GM12878 (cell line): ENCODE data around the gene FGFR2. TPM values are rescaled to one million over a fixed set of nuclear protein-coding genes. Genes with fewer than 3 reads are reported as not detected.

Source experiments
- ATAC-seq: fragments of 200-7000 bp; cut with Tn5 transposase; 3 replicates; pipeline ENCODE4 v1.9.1; 2020; ENCODE audit warnings: mild to moderate bottlenecking, moderate library complexity
- BruUV-seq: library from RNA; stranded (reverse); fragments of 400-500 nt; replicated peaks from 2 replicates; lab custom pipeline; 2021; lab: Mats Ljungman, UMichigan
- CTCF ChIA-PET: fragments of 300-600 bp; sonication (Branson Sonifier 250); formaldehyde crosslinking; extraction: SDS; loops from one replicate; lab custom pipeline; 2021; ENCODE audit warnings: inconsistent platforms; lab: Yijun Ruan, JAX
- POLR2A ChIA-PET: fragments of 350-600 bp; formaldehyde crosslinking; extraction: SDS; loops from one replicate; lab custom pipeline; 2021; ENCODE audit warnings: inconsistent platforms; lab: Charles Lee
- RAD21 ChIA-PET: fragments of 300-600 bp; sonication (Branson Sonifier 250); formaldehyde crosslinking; loops from one replicate; lab custom pipeline; 2023; ENCODE audit warnings: antibody characterized with exemption; ENCODE audit not compliant: unreplicated experiment; lab: Charles Lee
- SMC1A ChIA-PET: fragments of 300-600 bp; sonication (Branson Sonifier 250); formaldehyde crosslinking; loops from one replicate; lab custom pipeline; 2023; ENCODE audit not compliant: unreplicated experiment, uncharacterized antibody; lab: Charles Lee
- DNase-seq: peaks from one replicate; pipeline ENCODE4 v3.0.0-alpha.2; 2011; ENCODE audit warnings: low read depth, low spot score
- FAIRE-seq: peaks from 3 replicates; lab custom pipeline; 2011; peaks lifted over from hg19 to GRCh38; lab: Jason Lieb, UNC
- H2AFZ ChIP-seq: 2 replicates; pipeline ENCODE4 v1.6.0; 2011; ENCODE audit warnings: low read depth, low read length, control low read depth; ENCODE audit not compliant: control insufficient read depth
- H3K27ac ChIP-seq: 2 replicates; pipeline ENCODE4 v1.5.1; 2011; ENCODE audit warnings: control low read depth; ENCODE audit not compliant: control insufficient read depth, insufficient read depth
- H3K27me3 ChIP-seq, 2 experiments: replicated peaks in 1 of 2; 2 replicates each; pipeline versions ENCODE4 v1.6.0 to v1.6.1; 2011; ENCODE audit warnings: low read length in 1 of 2; ENCODE audit not compliant: control insufficient read depth in 2 of 2, insufficient read depth in 2 of 2
- H3K36me3 ChIP-seq, 2 experiments: 2 replicates each; pipeline ENCODE4 v1.5.1; 2011; ENCODE audit warnings: low read length in 1 of 2; ENCODE audit not compliant: control insufficient read depth in 2 of 2, insufficient read depth in 2 of 2
- H3K4me1 ChIP-seq: 2 replicates; pipeline ENCODE4 v1.6.1; 2011; ENCODE audit warnings: mild to moderate bottlenecking, low read length, moderate library complexity, mixed read lengths; ENCODE audit not compliant: control insufficient read depth, insufficient read depth
- H3K4me2 ChIP-seq: 2 replicates; pipeline ENCODE4 v1.6.0; 2011; ENCODE audit warnings: control low read depth; ENCODE audit not compliant: control insufficient read depth, insufficient read depth
- H3K4me3 ChIP-seq: fragments of 200-600 bp; sonication (generic); 2 replicates; pipeline ENCODE4 v1.5.1; 2016
- H3K79me2 ChIP-seq: 2 replicates; pipeline ENCODE4 v1.6.0; 2011; ENCODE audit warnings: low read length; ENCODE audit not compliant: control insufficient read depth, insufficient read depth
- H3K9ac ChIP-seq: 2 replicates; pipeline ENCODE4 v1.8.0; 2011; ENCODE audit warnings: low read length, control low read depth, mixed read lengths; ENCODE audit not compliant: control insufficient read depth, insufficient read depth
- H3K9me3 ChIP-seq: replicated peaks from 3 replicates; pipeline ENCODE4 v1.5.1; 2011; ENCODE audit warnings: mild to moderate bottlenecking, low read length; ENCODE audit not compliant: control insufficient read depth, insufficient read depth
- H4K20me1 ChIP-seq: 2 replicates; pipeline ENCODE4 v1.6.0; 2011; ENCODE audit not compliant: control insufficient read depth, insufficient read depth
- IRF4 ChIP-seq: IDR thresholded peaks from 2 replicates; pipeline ENCODE4 v1.6.1; 2011; ENCODE audit warnings: low read depth, low read length
- RFX5 ChIP-seq: IDR thresholded peaks from 2 replicates; pipeline ENCODE4 v1.6.1; 2011; ENCODE audit warnings: low read depth, low read length, improper control_type of control experiment
- SMAD5 ChIP-seq: IDR thresholded peaks from 2 replicates; pipeline ENCODE4 v1.6.1; 2016; ENCODE audit warnings: antibody characterized with exemption, low read depth
- STAT1 ChIP-seq: fragments of 450-650 bp; conservative IDR thresholded peaks from 2 replicates; pipeline ENCODE4 v1.6.1; 2014; ENCODE audit warnings: antibody characterized with exemption, mild to moderate bottlenecking
- YY1 ChIP-seq: IDR thresholded peaks from 2 replicates; pipeline ENCODE4 v1.6.1; 2011; ENCODE audit warnings: low read depth, mild to moderate bottlenecking, low read length
- WGBS: methylation state at CpG from one replicate; pipeline ENCODE4 v1.1.6; 2016; ENCODE audit warnings: low lambda C conversion rate; ENCODE audit not compliant: insufficient replicate concordance, insufficient coverage; ENCODE audit errors: missing lambda C conversion rate; 5-methylcytosine and 5-hydroxymethylcytosine counted together
- in situ Hi-C: fragments of 300-500 bp; cut with MboI; formaldehyde crosslinking; loops from 9 replicates; pipeline ENCODE4 v1.14.3; 2018; ENCODE audit warnings: mixed read lengths
- intact Hi-C: fragments of 100-400 bp; cut with micrococcal nuclease; formaldehyde crosslinking; loops from one replicate; pipeline ENCODE4 v1.14.2; 2022; ENCODE audit not compliant: unreplicated experiment
- polyA plus RNA-seq, 11 experiments: library from polyadenylated mRNA; depleted of rRNA in 4 of 11; unstranded in 6 of 11; stranded (reverse) in 5 of 11; fragments of >200 nt; fragmentation: Nextera tagmentation in 4 of 11; fragmentation: Illumina TruSeq in 1 of 11; extraction: Ambion mirVana in 4 of 11; extraction: Trizol in 1 of 11; gene quantifications; 1 replicate in 1 of 11; 2 replicates in 10 of 11; pipeline versions ENCODE4 v1.2.1 to v1.2.3, GENCODE V29; 2011 to 2016; ENCODE audit warnings: inconsistent platforms in 2 of 11, missing spikeins in 2 of 11, low read depth in 1 of 11
- total RNA-seq, 4 experiments: library from RNA; depleted of rRNA in 3 of 4; stranded (reverse); fragments of >200 nt in 3 of 4; fragmentation: Illumina TruSeq in 1 of 4; extraction: Trizol in 1 of 4; gene quantifications; 2 replicates each; pipeline versions ENCODE4 v1.2.1 to v1.2.3, GENCODE V29; 2013 to 2021
- TF ChIP-seq, protein P1 (sequence below): fragments of 450-650 bp; IDR thresholded peaks from 2 replicates; pipeline ENCODE4 v1.6.1; 2016; ENCODE audit warnings: mild to moderate bottlenecking, moderate library complexity, borderline replicate concordance
- TF ChIP-seq, protein P2 (sequence below): fragments of 450-650 bp; IDR thresholded peaks from 2 replicates; pipeline ENCODE4 v1.6.1; 2016; ENCODE audit warnings: mild to moderate bottlenecking

The FGFR2 gene
- total and polyA plus RNA-seq, 10 of the 15 experiments (the other 5 are each of a cell fraction or from before 2014, with no cell fraction given): 0.04 to 0.15 TPM; not detected in 8

DNA sequence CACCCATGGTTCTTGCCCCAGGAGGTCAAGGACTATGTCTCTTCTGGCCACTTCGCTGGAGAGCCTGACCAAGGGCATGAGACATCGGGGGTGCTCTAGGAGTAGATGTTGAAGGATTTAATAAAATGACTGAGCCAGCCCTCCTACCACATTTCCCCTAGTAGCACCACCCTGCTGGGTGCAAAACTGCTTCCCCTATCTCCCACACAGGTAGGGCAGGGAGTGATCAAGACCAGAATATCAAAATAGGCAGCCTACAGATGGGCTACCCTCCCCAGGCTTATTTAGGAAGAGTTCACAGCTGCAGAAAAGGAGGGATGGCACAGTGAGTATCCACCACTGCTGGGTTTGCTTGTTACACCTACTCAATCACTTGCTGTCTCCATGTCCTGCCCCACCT is 103.9 kb downstream of the FGFR2 start (continued):
- TF ChIP-seq, protein P1, sequence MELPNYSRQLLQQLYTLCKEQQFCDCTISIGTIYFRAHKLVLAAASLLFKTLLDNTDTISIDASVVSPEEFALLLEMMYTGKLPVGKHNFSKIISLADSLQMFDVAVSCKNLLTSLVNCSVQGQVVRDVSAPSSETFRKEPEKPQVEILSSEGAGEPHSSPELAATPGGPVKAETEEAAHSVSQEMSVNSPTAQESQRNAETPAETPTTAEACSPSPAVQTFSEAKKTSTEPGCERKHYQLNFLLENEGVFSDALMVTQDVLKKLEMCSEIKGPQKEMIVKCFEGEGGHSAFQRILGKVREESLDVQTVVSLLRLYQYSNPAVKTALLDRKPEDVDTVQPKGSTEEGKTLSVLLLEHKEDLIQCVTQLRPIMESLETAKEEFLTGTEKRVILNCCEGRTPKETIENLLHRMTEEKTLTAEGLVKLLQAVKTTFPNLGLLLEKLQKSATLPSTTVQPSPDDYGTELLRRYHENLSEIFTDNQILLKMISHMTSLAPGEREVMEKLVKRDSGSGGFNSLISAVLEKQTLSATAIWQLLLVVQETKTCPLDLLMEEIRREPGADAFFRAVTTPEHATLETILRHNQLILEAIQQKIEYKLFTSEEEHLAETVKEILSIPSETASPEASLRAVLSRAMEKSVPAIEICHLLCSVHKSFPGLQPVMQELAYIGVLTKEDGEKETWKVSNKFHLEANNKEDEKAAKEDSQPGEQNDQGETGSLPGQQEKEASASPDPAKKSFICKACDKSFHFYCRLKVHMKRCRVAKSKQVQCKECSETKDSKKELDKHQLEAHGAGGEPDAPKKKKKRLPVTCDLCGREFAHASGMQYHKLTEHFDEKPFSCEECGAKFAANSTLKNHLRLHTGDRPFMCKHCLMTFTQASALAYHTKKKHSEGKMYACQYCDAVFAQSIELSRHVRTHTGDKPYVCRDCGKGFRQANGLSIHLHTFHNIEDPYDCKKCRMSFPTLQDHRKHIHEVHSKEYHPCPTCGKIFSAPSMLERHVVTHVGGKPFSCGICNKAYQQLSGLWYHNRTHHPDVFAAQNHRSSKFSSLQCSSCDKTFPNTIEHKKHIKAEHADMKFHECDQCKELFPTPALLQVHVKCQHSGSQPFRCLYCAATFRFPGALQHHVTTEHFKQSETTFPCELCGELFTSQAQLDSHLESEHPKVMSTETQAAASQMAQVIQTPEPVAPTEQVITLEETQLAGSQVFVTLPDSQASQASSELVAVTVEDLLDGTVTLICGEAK: no peak
- TF ChIP-seq IRF4: no peak
- TF ChIP-seq STAT1: no peak
- no peak for TF ChIP-seq SMAD5
- TF ChIP-seq RFX5: no peak

DNA sequence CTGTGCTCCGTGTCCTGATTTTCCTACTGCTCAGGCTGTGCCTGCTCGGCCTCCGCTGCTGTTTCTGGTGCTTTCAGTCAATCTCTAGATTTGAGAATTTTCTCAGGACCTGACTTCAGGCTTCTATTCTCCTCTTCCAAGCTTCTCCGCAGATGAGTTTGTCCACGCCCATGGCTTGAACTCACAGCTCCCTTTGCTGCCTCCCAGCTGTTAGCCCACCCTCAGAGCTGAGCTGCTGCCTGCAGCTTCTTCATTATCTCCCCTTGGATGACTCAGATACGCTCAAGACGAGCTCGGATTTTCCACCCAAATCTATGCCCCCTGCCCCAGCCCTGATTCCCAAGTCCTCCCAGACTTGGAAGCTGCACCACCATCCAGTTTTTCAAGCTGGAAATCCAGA is 104.7 kb downstream of the FGFR2 start:
- Histone ChIP-seq H3K4me3 (no peak overlapping the region), H3K4me2 (no peak overlapping the region), H3K36me3 (no peaks in the 10 kb centered on the region), H3K9me3 (no peaks in the 10 kb centered on the region), H3K27me3 (no peaks in the 10 kb centered on the region; a peak in 1 of 4 replicates), H3K9ac (no peak overlapping the region), H3K27ac (no peak overlapping the region), H3K79me2 (no peaks in the 10 kb centered on the region), H3K4me1 (no peaks in the 10 kb centered on the region), H2AFZ (no peak overlapping the region), H4K20me1 (no peaks in the 10 kb centered on the region)
- BruUV-seq: no TSS peak
- DNase-seq: no peak
- in situ Hi-C loops: no loop called here
- no peak for TF ChIP-seq YY1
- TF ChIP-seq, protein P2, sequence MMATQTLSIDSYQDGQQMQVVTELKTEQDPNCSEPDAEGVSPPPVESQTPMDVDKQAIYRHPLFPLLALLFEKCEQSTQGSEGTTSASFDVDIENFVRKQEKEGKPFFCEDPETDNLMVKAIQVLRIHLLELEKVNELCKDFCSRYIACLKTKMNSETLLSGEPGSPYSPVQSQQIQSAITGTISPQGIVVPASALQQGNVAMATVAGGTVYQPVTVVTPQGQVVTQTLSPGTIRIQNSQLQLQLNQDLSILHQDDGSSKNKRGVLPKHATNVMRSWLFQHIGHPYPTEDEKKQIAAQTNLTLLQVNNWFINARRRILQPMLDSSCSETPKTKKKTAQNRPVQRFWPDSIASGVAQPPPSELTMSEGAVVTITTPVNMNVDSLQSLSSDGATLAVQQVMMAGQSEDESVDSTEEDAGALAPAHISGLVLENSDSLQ: no peak
- intact Hi-C loops: no loop called here
- ChIA-PET POLR2A (no interaction called here), CTCF (no interaction called here), RAD21 (no interaction called here), SMC1A (no interaction called here)
- FAIRE-seq: no peak
- no peak for ATAC-seq
- 20% methylated on average over 8 of the region's 8 CpGs for whole genome bisulfite sequencing
